Measurements from ENCODE around the gene PHF20. TPM values are rescaled to one million over a fixed set of nuclear protein-coding genes. Genes with fewer than 3 reads are reported as not detected.

Gene PHF20
- total RNA-seq, 1 experiment from 2014 or later = 37.2 TPM

DNA sequence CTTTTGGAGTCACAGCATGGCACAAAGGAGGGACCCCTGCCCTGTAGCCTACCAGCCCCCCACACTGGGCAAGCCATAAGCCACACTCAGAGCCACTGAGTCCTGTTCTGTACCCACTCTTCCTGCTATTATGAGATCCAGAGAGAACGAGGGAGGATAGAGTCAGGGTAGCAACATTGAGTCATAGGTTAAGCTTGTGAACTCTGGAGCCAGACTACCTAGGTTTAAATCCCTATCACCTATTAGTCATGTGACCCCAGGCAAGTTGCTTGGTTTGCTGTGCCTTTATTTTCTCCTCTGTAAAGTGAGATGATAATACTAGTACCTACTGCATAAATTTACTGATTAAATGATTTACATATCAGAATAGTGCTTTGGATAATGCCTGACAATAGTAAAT is 197.1 kb downstream of the PHF20 start:
- Histone ChIP-seq H3K36me3 (ENCODE audit: low read depth, low read length) (no peaks in the 10 kb centered on the region), H3K27me3 (ENCODE audit: low read length) (no peaks in the 10 kb centered on the region), H3K4me2 (ENCODE audit: low read length) (no peak overlapping the region), H3K9me2 (replicated peaks; ENCODE audit: low read length) (no peaks in the 10 kb centered on the region), H2AFZ (ENCODE audit: low read length) (no peak overlapping the region), H4K20me1 (ENCODE audit: low read length) (no peaks in the 10 kb centered on the region), H3K27ac (ENCODE audit: low read length) (no peak overlapping the region), H3F3A (ENCODE audit: low read length, unreplicated experiment) (no peaks in the 10 kb centered on the region), H3K9ac (ENCODE audit: low read length) (no peak overlapping the region), H3K79me2 (ENCODE audit: low read length) (no peaks in the 10 kb centered on the region), H3K4me1 (ENCODE audit: insufficient read depth, low read length) (peaks cover 5% of the 10 kb centered on the region; the same call in 1 of the 2 replicates), H3K4me3 (ENCODE audit: low read length) (no peak overlapping the region), H3K9me3 (ENCODE audit: low read length) (no peaks in the 10 kb centered on the region)
- ChIA-PET CTCF (no interaction called here), POLR2A (ENCODE audit: unreplicated experiment) (interaction anchor here (0.5 kb wide), 1 partner anchor 25 kb away, joined by 19 read pairs; no protein-coding TSS in a partner anchor)
- no TSS peak for BruUV-seq (replicated peaks)
- ATAC-seq (peak; percentile 35; the same call in 1 of the 2 replicates), DNase-seq (peak; percentile 44)
- TF ChIP-seq EZH2 (IDR thresholded peaks at IDR 0.05; ENCODE audit: low read length, unreplicated experiment) = no peak
- TF ChIP-seq, protein P1, sequence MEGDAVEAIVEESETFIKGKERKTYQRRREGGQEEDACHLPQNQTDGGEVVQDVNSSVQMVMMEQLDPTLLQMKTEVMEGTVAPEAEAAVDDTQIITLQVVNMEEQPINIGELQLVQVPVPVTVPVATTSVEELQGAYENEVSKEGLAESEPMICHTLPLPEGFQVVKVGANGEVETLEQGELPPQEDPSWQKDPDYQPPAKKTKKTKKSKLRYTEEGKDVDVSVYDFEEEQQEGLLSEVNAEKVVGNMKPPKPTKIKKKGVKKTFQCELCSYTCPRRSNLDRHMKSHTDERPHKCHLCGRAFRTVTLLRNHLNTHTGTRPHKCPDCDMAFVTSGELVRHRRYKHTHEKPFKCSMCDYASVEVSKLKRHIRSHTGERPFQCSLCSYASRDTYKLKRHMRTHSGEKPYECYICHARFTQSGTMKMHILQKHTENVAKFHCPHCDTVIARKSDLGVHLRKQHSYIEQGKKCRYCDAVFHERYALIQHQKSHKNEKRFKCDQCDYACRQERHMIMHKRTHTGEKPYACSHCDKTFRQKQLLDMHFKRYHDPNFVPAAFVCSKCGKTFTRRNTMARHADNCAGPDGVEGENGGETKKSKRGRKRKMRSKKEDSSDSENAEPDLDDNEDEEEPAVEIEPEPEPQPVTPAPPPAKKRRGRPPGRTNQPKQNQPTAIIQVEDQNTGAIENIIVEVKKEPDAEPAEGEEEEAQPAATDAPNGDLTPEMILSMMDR (conservative IDR thresholded peaks at IDR 0.05; ENCODE audit: low read depth, low read length) = no peak
- TF ChIP-seq EZH2phosphoT487 (IDR thresholded peaks at IDR 0.05; ENCODE audit: borderline replicate concordance, low read length) = no peak
- intact Hi-C loops (cut with micrococcal nuclease) = no loop called here

DNA sequence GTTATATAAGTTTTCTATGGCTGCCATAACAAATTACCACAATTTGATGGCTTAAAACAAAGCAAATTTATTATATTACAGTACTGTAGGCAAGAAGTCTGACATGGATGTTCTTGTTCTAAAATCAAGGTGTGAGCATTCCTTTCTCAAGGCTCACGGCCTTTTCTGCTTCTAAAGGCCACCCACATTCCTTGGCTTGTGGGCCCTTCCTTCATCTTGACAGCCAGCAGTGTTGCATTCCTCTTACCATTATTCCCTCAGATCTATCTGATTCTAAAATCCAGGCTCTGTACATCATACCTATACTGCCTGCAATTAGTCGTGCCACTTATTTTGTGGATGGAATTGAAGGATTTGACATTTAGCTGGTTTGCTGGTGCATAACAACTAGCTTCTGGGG is 200.2 kb downstream of the PHF20 start:
- Histone ChIP-seq H3K36me3 (ENCODE audit: low read depth, low read length) (no peaks in the 10 kb centered on the region), H3K27ac (ENCODE audit: low read length) (no peak overlapping the region), H2AFZ (ENCODE audit: low read length) (no peak overlapping the region), H3K4me2 (ENCODE audit: low read length) (no peak overlapping the region), H3K4me3 (ENCODE audit: low read length) (no peak overlapping the region), H3F3A (ENCODE audit: low read length, unreplicated experiment) (no peaks in the 10 kb centered on the region), H3K9me3 (ENCODE audit: low read length) (no peaks in the 10 kb centered on the region), H3K4me1 (ENCODE audit: insufficient read depth, low read length) (peaks cover 5% of the 10 kb centered on the region; the same call in 1 of the 2 replicates), H3K9ac (ENCODE audit: low read length) (no peak overlapping the region), H4K20me1 (ENCODE audit: low read length) (no peaks in the 10 kb centered on the region), H3K27me3 (ENCODE audit: low read length) (no peaks in the 10 kb centered on the region), H3K79me2 (ENCODE audit: low read length) (no peaks in the 10 kb centered on the region), H3K9me2 (replicated peaks; ENCODE audit: low read length) (no peaks in the 10 kb centered on the region)
- no peak for ATAC-seq
- CTCF ChIA-PET = no interaction called here
- POLR2A ChIA-PET (ENCODE audit: unreplicated experiment) = no interaction called here
- no TSS peak for BruUV-seq (replicated peaks)
- intact Hi-C loops (cut with micrococcal nuclease) = no loop called here
- TF ChIP-seq, protein P1 (conservative IDR thresholded peaks at IDR 0.05; ENCODE audit: low read depth, low read length) = no peak
- no peak for TF ChIP-seq EZH2phosphoT487 (IDR thresholded peaks at IDR 0.05; ENCODE audit: borderline replicate concordance, low read length)
- no peak for TF ChIP-seq EZH2 (IDR thresholded peaks at IDR 0.05; ENCODE audit: low read length, unreplicated experiment)
- DNase-seq = no peak

DNA sequence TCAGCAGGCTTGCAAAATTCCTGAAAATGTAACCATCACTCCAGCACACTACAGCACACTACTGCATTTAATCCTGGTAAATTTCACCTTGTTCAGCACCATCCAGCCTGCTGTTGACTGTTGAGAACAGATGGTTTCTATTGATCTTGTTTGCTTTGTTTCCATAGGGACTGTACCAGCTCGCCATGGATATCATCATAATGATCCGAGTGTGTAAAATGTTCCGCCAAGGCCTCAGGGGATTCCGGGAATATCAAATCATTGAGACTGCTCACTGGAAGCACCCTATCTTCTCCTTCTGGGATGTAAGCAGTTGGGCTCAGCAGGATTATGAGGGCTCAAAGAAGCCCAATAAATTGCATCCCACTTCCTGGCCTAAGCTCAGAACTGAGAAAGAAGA is 200.6 kb downstream of the PHF20 start:
- DNase-seq (no peak), ATAC-seq (no peak)
- Histone ChIP-seq H3K4me2 (ENCODE audit: low read length) (no peak overlapping the region), H4K20me1 (ENCODE audit: low read length) (no peaks in the 10 kb centered on the region), H3K27ac (ENCODE audit: low read length) (no peak overlapping the region), H3K9me2 (replicated peaks; ENCODE audit: low read length) (no peaks in the 10 kb centered on the region), H3K27me3 (ENCODE audit: low read length) (no peaks in the 10 kb centered on the region), H3K9ac (ENCODE audit: low read length) (no peak overlapping the region), H2AFZ (ENCODE audit: low read length) (no peak overlapping the region), H3K36me3 (ENCODE audit: low read depth, low read length) (no peaks in the 10 kb centered on the region), H3F3A (ENCODE audit: low read length, unreplicated experiment) (no peaks in the 10 kb centered on the region), H3K4me1 (ENCODE audit: insufficient read depth, low read length) (peaks cover 5% of the 10 kb centered on the region; the same call in 1 of the 2 replicates), H3K79me2 (ENCODE audit: low read length) (no peaks in the 10 kb centered on the region), H3K9me3 (ENCODE audit: low read length) (no peaks in the 10 kb centered on the region), H3K4me3 (ENCODE audit: low read length) (no peak overlapping the region)
- ChIA-PET CTCF (no interaction called here), POLR2A (ENCODE audit: unreplicated experiment) (no interaction called here)
- TF ChIP-seq, protein P1 (conservative IDR thresholded peaks at IDR 0.05; ENCODE audit: low read depth, low read length) = no peak
- intact Hi-C loops (cut with micrococcal nuclease) = no loop called here
- BruUV-seq (replicated peaks) = no TSS peak
